Ascending aorta (tissue), 2 donors: ENCODE measurements around the gene TF. TPM values are rescaled to one million over a fixed set of nuclear protein-coding genes. Genes with fewer than 3 reads are reported as not detected.

Source experiments
- DNase-seq, 2 donors: peaks; one replicate each; pipeline ENCODE4 v3.0.0-alpha.2; 2019; ENCODE audit warnings: low spot score in 2 of 2
- H3K27ac ChIP-seq, 2 donors: fragments of 200-600 bp; sonication (generic); one replicate each; pipeline ENCODE4 v1.5.1; 2016 to 2017; ENCODE audit warnings: mild to moderate bottlenecking in 1 of 2
- H3K27me3 ChIP-seq: fragments of 200-600 bp; sonication (generic); one replicate; pipeline ENCODE4 v1.5.1; 2017
- H3K36me3 ChIP-seq, 2 donors: fragments of 200-600 bp; sonication (generic); one replicate each; pipeline ENCODE4 v1.5.1; 2016
- H3K4me1 ChIP-seq, 2 donors: fragments of 200-600 bp; sonication (generic); one replicate each; pipeline ENCODE4 v1.5.1; 2016 to 2017; ENCODE audit warnings: mild to moderate bottlenecking in 1 of 2
- H3K4me3 ChIP-seq, 2 donors: fragments of 200-600 bp; sonication (generic); one replicate each; pipeline ENCODE4 v1.5.1; 2016 to 2017; ENCODE audit warnings: mild to moderate bottlenecking in 1 of 2
- H3K9me3 ChIP-seq, 2 donors: fragments of 200-600 bp; sonication (generic); one replicate each; pipeline ENCODE4 v1.5.1; 2016
- CTCF ChIP-seq, 3 experiments: fragments of 200-600 bp in 2 of 3; fragments of 450-650 bp in 1 of 3; sonication (generic) in 2 of 3; IDR thresholded peaks; one replicate each; pipeline ENCODE4 v1.5.1; 2016 to 2019; ENCODE audit warnings: antibody characterized with exemption in 3 of 3, mild to moderate bottlenecking in 1 of 3, moderate library complexity in 1 of 3
- intact Hi-C: fragments of 100-400 bp; cut with DNase I; formaldehyde crosslinking; loops from one replicate; pipeline ENCODE4 v1.15.1; 2023
- total RNA-seq: library from RNA; depleted of rRNA; stranded (reverse); fragments of >200 nt; gene quantifications from one replicate; pipeline ENCODE4 v1.1.0, GENCODE V29; 2016

The TF gene
- total RNA-seq, 1 donor from 2014 or later: 62.8 TPM

- intact Hi-C loops: no loop called here
- no peaks in the 10 kb centered on the region for H3K4me1 ChIP-seq
- no peaks in the 10 kb centered on the region for H3K9me3 ChIP-seq
- no peak overlapping the region for H3K4me3 ChIP-seq
- no peak for DNase-seq
- H3K27me3 ChIP-seq: no peaks in the 10 kb centered on the region
- no peaks in the 10 kb centered on the region for H3K36me3 ChIP-seq
- TF ChIP-seq CTCF (IDR thresholded peaks at IDR 0.05): no peak
- H3K27ac ChIP-seq: no peak overlapping the region
Observed at GRCh38 chr3:133762539-133762938, 16.3 kb downstream of the TF start.

GRCh38 chr3:133763797-133764683 lies 17.8 kb downstream of the TF start:
- Histone ChIP-seq H3K27me3 (no peaks in the 10 kb centered on the region), H3K9me3 (no peaks in the 10 kb centered on the region), H3K4me3 (no peak overlapping the region), H3K4me1 (no peaks in the 10 kb centered on the region), H3K36me3 (no peaks in the 10 kb centered on the region), H3K27ac (no peak overlapping the region)
- no peak for DNase-seq
- TF ChIP-seq CTCF (IDR thresholded peaks at IDR 0.05): no peak
- intact Hi-C loops: no loop called here

- intact Hi-C loops: no loop called here
- no peaks in the 10 kb centered on the region for H3K27me3 ChIP-seq
- H3K27ac ChIP-seq: no peak overlapping the region
- H3K36me3 ChIP-seq: no peaks in the 10 kb centered on the region
- H3K4me1 ChIP-seq: no peaks in the 10 kb centered on the region
- no peak overlapping the region for H3K4me3 ChIP-seq
- no peak for DNase-seq
- no peaks in the 10 kb centered on the region for H3K9me3 ChIP-seq
- no peak for TF ChIP-seq CTCF (IDR thresholded peaks at IDR 0.05)
Observed at GRCh38 chr3:133765256-133765655, 19.1 kb downstream of the TF start.

GRCh38 chr3:133767607-133768006 lies 21.4 kb downstream of the TF start:
- no peaks in the 10 kb centered on the region for H3K4me1 ChIP-seq
- H3K27me3 ChIP-seq: no peaks in the 10 kb centered on the region
- no peak overlapping the region for H3K27ac ChIP-seq
- TF ChIP-seq CTCF (IDR thresholded peaks at IDR 0.05): no peak
- no peak for DNase-seq
- no peak overlapping the region for H3K4me3 ChIP-seq
- intact Hi-C loops: no loop called here
- H3K36me3 ChIP-seq: no peaks in the 10 kb centered on the region
- no peaks in the 10 kb centered on the region for H3K9me3 ChIP-seq

- H3K4me3 ChIP-seq: no peak overlapping the region
- DNase-seq: no peak
- no peak overlapping the region for H3K27ac ChIP-seq
- no peak for TF ChIP-seq CTCF (IDR thresholded peaks at IDR 0.05)
- H3K4me1 ChIP-seq: no peaks in the 10 kb centered on the region
- no peaks in the 10 kb centered on the region for H3K9me3 ChIP-seq
- H3K27me3 ChIP-seq: no peaks in the 10 kb centered on the region
- intact Hi-C loops: no loop called here
- H3K36me3 ChIP-seq: no peaks in the 10 kb centered on the region
Observed at GRCh38 chr3:133769536-133769935, 23.3 kb downstream of the TF start.
